Neural crest cell (in vitro differentiated cells): Measurements from ENCODE around the gene DOCK3. TPM values are rescaled to one million over a fixed set of nuclear protein-coding genes. Genes with fewer than 3 reads are reported as not detected.

Experiments
- DNase-seq: peaks from one replicate; pipeline ENCODE4 v3.0.0; 2021; ENCODE audit warnings: low read depth, mixed read lengths, low spot score
- H3K27ac Mint-ChIP-seq: one replicate; pipeline ENCODE4 v1.8.0; 2021; ENCODE audit warnings: mild to moderate bottlenecking, mixed read lengths; ENCODE audit not compliant: unreplicated experiment
- H3K27me3 Mint-ChIP-seq: 2 replicates; pipeline ENCODE4 v1.8.0; 2021; ENCODE audit warnings: low read depth, mild to moderate bottlenecking, mixed read lengths
- H3K36me3 Mint-ChIP-seq: 2 replicates; pipeline ENCODE4 v1.8.0; 2021; ENCODE audit warnings: low read depth, mild to moderate bottlenecking, mixed read lengths
- H3K4me1 Mint-ChIP-seq: 2 replicates; pipeline ENCODE4 v1.8.0; 2021; ENCODE audit warnings: mixed read lengths
- H3K4me3 Mint-ChIP-seq: one replicate; pipeline ENCODE4 v1.8.0; 2021; ENCODE audit warnings: mild to moderate bottlenecking, mixed read lengths
- H3K9me3 Mint-ChIP-seq: 2 replicates; pipeline ENCODE4 v1.8.0; 2021; ENCODE audit warnings: mixed read lengths
- CTCF ChIP-seq: fragments of 200-600 bp; sonication (generic); conservative IDR thresholded peaks from 2 replicates; pipeline ENCODE4 v1.5.0; 2021; ENCODE audit warnings: antibody characterized with exemption, mild to moderate bottlenecking
- total RNA-seq: library from RNA; stranded (reverse); gene quantifications from 2 replicates; pipeline ENCODE4 v1.2.1, GENCODE V29; 2021

DOCK3 gene
- total RNA-seq, 1 donor from 2014 or later, result 5.0 TPM

DNA sequence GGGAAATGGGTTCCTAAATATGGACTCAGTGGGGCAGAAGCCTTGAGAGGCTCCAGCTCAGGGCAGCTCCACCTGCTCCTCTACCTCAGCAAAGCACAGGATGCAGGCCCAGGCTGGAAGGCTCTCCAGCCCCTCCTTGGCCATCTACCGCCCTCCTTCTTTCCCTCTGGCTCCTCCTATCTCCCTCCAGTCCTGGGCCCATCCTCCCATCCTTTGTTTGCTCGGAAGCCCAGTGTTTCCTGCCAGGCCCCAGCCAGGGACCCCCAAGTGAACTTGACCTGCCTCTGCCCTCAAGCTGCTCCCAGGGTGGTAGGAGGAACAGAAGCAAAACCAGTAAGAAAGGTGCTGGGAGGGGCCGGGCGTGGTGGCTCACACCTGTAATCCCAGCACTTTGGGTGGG, 37.7 kb upstream of the DOCK3 start:
- no peaks in the 10 kb centered on the region for H3K9me3 Mint-ChIP-seq
- H3K4me3 Mint-ChIP-seq, result no peak overlapping the region
- no peaks in the 10 kb centered on the region for H3K27me3 Mint-ChIP-seq
- no peaks in the 10 kb centered on the region for H3K36me3 Mint-ChIP-seq
- TF ChIP-seq CTCF, result no peak
- peaks cover 12% of the 10 kb centered on the region for H3K4me1 Mint-ChIP-seq
- no peak overlapping the region for H3K27ac Mint-ChIP-seq
- no peak for DNase-seq

- H3K36me3 Mint-ChIP-seq, result no peaks in the 10 kb centered on the region
- H3K9me3 Mint-ChIP-seq, result no peaks in the 10 kb centered on the region
- no peaks in the 10 kb centered on the region for H3K27me3 Mint-ChIP-seq
- no peak overlapping the region for H3K4me3 Mint-ChIP-seq
- H3K27ac Mint-ChIP-seq, result no peak overlapping the region
- peaks cover 12% of the 10 kb centered on the region for H3K4me1 Mint-ChIP-seq
- no peak for DNase-seq
- no peak for TF ChIP-seq CTCF
Observed at GRCh38 chr3:50637945-50638344, 36.8 kb upstream of the DOCK3 start.

- Mint-ChIP-seq H3K9me3 (no peaks in the 10 kb centered on the region), H3K36me3 (no peaks in the 10 kb centered on the region), H3K27ac (no peak overlapping the region), H3K4me3 (no peak overlapping the region), H3K27me3 (no peaks in the 10 kb centered on the region), H3K4me1 (peaks cover 12% of the 10 kb centered on the region)
- no peak for TF ChIP-seq CTCF
- no peak for DNase-seq
Observed at GRCh38 chr3:50639055-50639494, 35.7 kb upstream of the DOCK3 start.

- Mint-ChIP-seq H3K9me3 (no peaks in the 10 kb centered on the region), H3K4me1 (no peaks in the 10 kb centered on the region), H3K36me3 (no peaks in the 10 kb centered on the region), H3K27me3 (no peaks in the 10 kb centered on the region), H3K27ac (no peak overlapping the region), H3K4me3 (no peak overlapping the region)
- TF ChIP-seq CTCF, result no peak
- DNase-seq, result no peak
Observed at GRCh38 chr3:50642382-50642781, 32.3 kb upstream of the DOCK3 start.

GRCh38 chr3:50644561-50644960, 30.2 kb upstream of the DOCK3 start:
- Mint-ChIP-seq H3K27ac (peak overlapping the region; percentile 28), H3K4me1 (peaks cover 6% of the 10 kb centered on the region)
- no peak for TF ChIP-seq CTCF

GRCh38 chr3:50645378-50645777, 29.3 kb upstream of the DOCK3 start:
- Mint-ChIP-seq H3K4me3 (no peak overlapping the region), H3K4me1 (peaks cover 6% of the 10 kb centered on the region), H3K27ac (no peak overlapping the region), H3K27me3 (no peaks in the 10 kb centered on the region), H3K9me3 (no peaks in the 10 kb centered on the region), H3K36me3 (no peaks in the 10 kb centered on the region)
- DNase-seq, result no peak
- no peak for TF ChIP-seq CTCF

More at GRCh38 chr3:50644561-50644960, 30.2 kb upstream of the DOCK3 start:
- no peak for DNase-seq
- Mint-ChIP-seq H3K9me3 (no peaks in the 10 kb centered on the region), H3K36me3 (no peaks in the 10 kb centered on the region), H3K27me3 (no peaks in the 10 kb centered on the region), H3K4me3 (no peak overlapping the region)
